ENCODE measurements around the gene KAT8.

- TF ChIP-seq CTCF (IDR thresholded peaks at IDR 0.05; ENCODE audit: borderline replicate concordance, extremely low read depth, low read length, poor library complexity, severe bottlenecking) (no peak), EZH2 (IDR thresholded peaks at IDR 0.05; ENCODE audit: borderline replicate concordance, low read depth, low read length, severe bottlenecking) (no peak)
Measured at GRCh38 chr16:31134091-31134571, 16.7 kb downstream of the KAT8 start.
